Colonic mucosa (tissue), 4 donors: ENCODE results near the gene NPC2. TPM values are rescaled to one million over a fixed set of nuclear protein-coding genes. Genes with fewer than 3 reads are reported as not detected.
"Not testable (repeated sequence)": the region's sequence is repeated elsewhere in the genome, so short reads cannot be mapped to it uniquely, and the experiment has no call there.

Experiments used
- DNase-seq: peaks from one replicate; pipeline ENCODE4 v3.0.0-alpha.2; 2020
- H3K27ac ChIP-seq: fragments of 200-600 bp; one replicate; pipeline ENCODE4 v1.8.0; 2021
- H3K27me3 ChIP-seq: fragments of 200-600 bp; one replicate; pipeline ENCODE4 v1.8.0; 2021
- H3K36me3 ChIP-seq: fragments of 200-600 bp; one replicate; pipeline ENCODE4 v1.8.0; 2021
- H3K4me1 ChIP-seq: fragments of 200-600 bp; one replicate; pipeline ENCODE4 v1.8.0; 2021; ENCODE audit warnings: mild to moderate bottlenecking
- H3K4me3 ChIP-seq: fragments of 200-600 bp; one replicate; pipeline ENCODE4 v1.8.0; 2021
- H3K9ac ChIP-seq, 2 donors: one replicate each; pipeline ENCODE4 v1.7.0; 2013; ENCODE audit warnings: control low read depth in 2 of 2, low read depth in 2 of 2, low read length in 2 of 2
- H3K9me3 ChIP-seq: fragments of 200-600 bp; one replicate; pipeline ENCODE4 v1.8.0; 2021
- CTCF ChIP-seq: fragments of 200-600 bp; IDR thresholded peaks from one replicate; pipeline ENCODE4 v1.8.0; 2022; ENCODE audit warnings: antibody characterized with exemption, mild to moderate bottlenecking
- intact Hi-C: fragments of 100-400 bp; cut with DNase I; formaldehyde crosslinking; loops from one replicate; pipeline ENCODE4 v1.14.1; 2022
- total RNA-seq, 2 donors: library from RNA; stranded (reverse); fragmentation: NEBNext Ultra II Directional in 1 of 2; extraction: Animal tissue kit (Norgen Biotek cat#: 25700) in 1 of 2; gene quantifications; one replicate each; pipeline ENCODE4 v1.2.1, GENCODE V29; 2021
- donor health status: healthy.
- donor health status: DM: no; HTN: no; CAD: no.
- donor health status: DM: no; HTN: no; CAD: no.

NPC2 gene
- total RNA-seq, 2 donors from 2014 or later, result 93.6 to 233 TPM

DNA sequence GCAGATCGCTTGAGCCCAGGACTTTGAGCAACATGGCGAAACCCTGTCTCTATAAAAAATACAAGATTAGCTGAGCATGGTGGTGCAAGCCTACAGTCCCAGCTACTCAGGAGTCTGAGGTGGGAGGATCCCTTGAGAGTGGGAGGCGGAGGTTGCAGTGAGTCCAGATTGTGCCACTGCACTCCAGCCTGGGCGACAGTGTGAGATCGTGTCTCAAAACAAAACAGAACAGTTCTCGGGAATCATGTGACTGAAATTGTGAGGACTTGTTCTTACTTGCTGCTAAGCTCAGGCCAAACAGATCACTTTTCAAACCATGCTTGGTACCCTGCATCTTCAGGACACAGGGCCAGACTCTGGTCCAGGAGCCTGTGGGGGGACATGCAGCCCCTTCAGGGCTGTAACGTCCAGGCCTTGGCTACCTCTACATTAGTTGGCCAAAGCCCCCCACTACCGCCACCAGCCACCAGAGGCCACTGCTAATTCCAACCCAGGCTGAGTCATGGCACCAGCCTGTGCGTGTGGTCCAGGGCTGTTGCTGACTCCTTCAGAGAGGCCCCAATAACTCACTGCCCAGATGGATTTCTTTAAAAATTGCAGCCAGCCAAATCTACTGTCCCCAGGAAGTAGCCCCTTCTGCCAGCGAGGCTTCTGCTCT lies 33.7 kb downstream of the NPC2 start:
- intact Hi-C loops, result no loop called here
- Histone ChIP-seq H3K4me1 (no peaks in the 10 kb centered on the region), H3K36me3 (no peaks in the 10 kb centered on the region), H3K27me3 (no peaks in the 10 kb centered on the region), H3K4me3 (no peak overlapping the region), H3K9ac (no peak overlapping the region), H3K27ac (no peak overlapping the region), H3K9me3 (no peaks in the 10 kb centered on the region)
- TF ChIP-seq CTCF, result peak; percentile 39
- DNase-seq, result no peak

DNA sequence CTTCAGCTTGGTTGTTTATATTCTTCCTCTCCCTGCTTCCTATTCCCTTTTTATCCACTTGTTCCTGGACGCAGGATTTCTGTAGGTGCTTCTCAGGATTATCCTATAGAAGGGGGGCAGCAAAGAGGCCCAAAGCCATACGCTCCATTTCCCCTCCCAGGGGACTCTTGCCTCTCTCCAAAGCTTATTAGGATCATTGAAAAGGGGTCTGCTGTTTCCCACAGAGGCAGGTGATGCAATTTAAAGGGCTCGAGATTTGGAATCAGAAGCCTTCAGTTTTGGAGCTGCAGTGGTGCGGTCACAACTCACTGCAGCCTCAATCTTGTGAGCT lies 35.6 kb downstream of the NPC2 start:
- no peak overlapping the region for H3K9ac ChIP-seq
- no peak overlapping the region for H3K27ac ChIP-seq
- no peak for DNase-seq
- no peaks in the 10 kb centered on the region for H3K36me3 ChIP-seq
- H3K4me1 ChIP-seq, result no peaks in the 10 kb centered on the region
- H3K9me3 ChIP-seq, result no peaks in the 10 kb centered on the region
- no peak overlapping the region for H3K4me3 ChIP-seq
- no peaks in the 10 kb centered on the region for H3K27me3 ChIP-seq
- intact Hi-C loops, result no loop called here
- no peak for TF ChIP-seq CTCF

DNA sequence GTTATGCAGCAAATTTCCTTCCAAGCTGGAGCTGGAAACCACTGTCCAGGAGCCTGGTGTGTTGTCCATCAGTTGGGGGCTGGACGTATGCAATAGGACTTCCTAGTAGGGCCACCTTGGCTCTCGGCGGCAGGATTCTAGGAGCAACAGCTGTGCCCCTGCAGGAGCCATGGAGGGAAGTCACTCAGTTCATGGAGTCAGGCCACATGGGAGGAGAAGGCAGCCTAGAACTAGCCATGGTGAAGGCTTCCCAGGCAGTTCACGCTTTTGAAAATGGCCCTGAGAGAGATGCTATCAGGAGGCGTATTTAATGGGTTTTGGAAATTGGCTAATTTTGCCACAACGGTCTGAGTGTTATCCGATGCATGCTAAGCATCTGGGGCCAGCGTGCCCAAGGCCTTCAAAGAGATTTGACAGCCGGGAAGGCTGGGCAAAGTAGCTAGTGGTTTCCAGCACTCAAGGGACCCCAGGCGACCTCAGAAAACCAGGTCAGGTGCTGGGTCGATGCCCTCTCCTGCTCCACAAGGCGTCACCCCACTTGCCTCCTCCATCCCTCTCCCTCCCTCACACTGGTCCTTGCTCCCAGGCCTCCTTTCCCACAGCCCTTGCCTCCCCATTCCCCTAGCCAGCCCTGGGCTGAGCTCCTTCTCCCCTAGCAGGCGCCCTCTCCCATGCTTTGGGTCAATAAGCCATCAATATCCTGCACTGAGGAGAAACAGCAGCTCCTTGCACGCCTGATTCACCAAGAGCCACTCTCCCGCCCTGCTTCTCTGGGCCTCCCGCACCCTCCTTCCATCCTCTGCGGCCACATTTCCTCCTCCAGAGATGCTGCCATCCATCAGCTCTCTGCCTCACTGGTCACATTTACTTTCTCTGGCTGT lies 36.2 kb downstream of the NPC2 start:
- H3K27ac ChIP-seq, result no peak overlapping the region
- H3K4me1 ChIP-seq, result no peaks in the 10 kb centered on the region
- no peaks in the 10 kb centered on the region for H3K9me3 ChIP-seq
- DNase-seq, result no peak
- H3K4me3 ChIP-seq, result no peak overlapping the region
- no peak overlapping the region for H3K9ac ChIP-seq
- intact Hi-C loops, result no loop called here
- H3K36me3 ChIP-seq, result no peaks in the 10 kb centered on the region
- H3K27me3 ChIP-seq, result no peaks in the 10 kb centered on the region
- TF ChIP-seq CTCF, result no peak

DNA sequence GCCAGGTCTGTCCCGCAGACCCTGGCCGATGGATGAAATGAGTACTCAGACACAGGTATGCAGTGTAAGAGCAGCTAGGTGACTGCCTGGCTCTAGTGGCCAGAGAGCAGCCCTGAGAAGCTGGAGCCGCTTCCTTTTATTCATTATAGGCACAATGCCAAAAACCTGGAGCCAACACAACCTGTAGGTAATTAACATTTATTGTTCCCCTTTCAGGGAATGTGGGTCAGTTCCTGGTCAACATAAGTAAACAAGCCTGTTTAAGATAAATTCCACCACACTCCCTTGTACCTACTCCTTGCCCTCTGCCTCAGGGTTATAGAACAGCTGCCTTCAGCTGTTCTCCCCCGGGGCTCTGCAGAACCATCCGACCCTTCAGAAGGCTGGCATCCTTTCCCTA lies 38.7 kb downstream of the NPC2 start:
- intact Hi-C loops, H3K4me1 ChIP-seq, H3K9ac ChIP-seq, H3K4me3 ChIP-seq, DNase-seq, H3K36me3 ChIP-seq, H3K9me3 ChIP-seq, H3K27me3 ChIP-seq, H3K27ac ChIP-seq: not testable (repeated sequence)

DNA sequence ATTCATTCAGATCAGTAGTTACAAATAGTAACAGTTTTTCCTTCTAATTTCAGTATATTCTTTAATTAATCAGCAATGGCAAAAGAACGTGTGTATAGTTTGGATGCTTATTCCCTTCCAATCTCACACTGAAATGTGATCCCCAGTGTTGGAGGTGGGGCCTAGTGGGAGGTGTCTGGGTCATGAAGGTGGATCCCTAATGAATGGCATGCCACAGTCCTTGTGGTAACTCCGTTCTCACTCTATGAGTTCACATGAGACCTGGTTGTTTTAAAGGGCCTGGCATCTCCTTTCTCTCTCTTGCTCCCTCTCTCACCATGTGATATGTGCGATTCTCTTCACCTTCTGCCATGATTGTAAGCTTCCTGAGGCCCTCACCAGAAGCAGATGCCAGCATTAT lies 48.2 kb downstream of the NPC2 start:
- no peaks in the 10 kb centered on the region for H3K27me3 ChIP-seq
- intact Hi-C loops, result no loop called here
- H3K36me3 ChIP-seq, result no peaks in the 10 kb centered on the region
- no peak overlapping the region for H3K27ac ChIP-seq
- H3K9ac ChIP-seq, result no peak overlapping the region
- DNase-seq, result no peak
- H3K4me3 ChIP-seq, result no peak overlapping the region
- TF ChIP-seq CTCF, result no peak
- H3K4me1 ChIP-seq, result no peaks in the 10 kb centered on the region
- no peaks in the 10 kb centered on the region for H3K9me3 ChIP-seq

GRCh38 chr14:74442757-74443156 lies 50.3 kb downstream of the NPC2 start:
- no peak overlapping the region for H3K27ac ChIP-seq
- no peak overlapping the region for H3K4me3 ChIP-seq
- no peaks in the 10 kb centered on the region for H3K27me3 ChIP-seq
- no peaks in the 10 kb centered on the region for H3K36me3 ChIP-seq
- H3K9ac ChIP-seq, result no peak overlapping the region
- intact Hi-C loops, result no loop called here
- no peaks in the 10 kb centered on the region for H3K9me3 ChIP-seq
- H3K4me1 ChIP-seq, result no peaks in the 10 kb centered on the region
- DNase-seq, result no peak
- no peak for TF ChIP-seq CTCF
